HEK293 (cell line): Measurements from ENCODE around the gene ELOVL1.

Experiments used
- BCL11A ChIP-seq: fragments of 450-650 bp; formaldehyde crosslinking; IDR thresholded peaks from 2 replicates; pipeline ENCODE4 v1.5.1; 2016; ENCODE audit warnings: low read depth, missing biosample characterization, missing genetic modification characterization
- GLIS1 ChIP-seq: fragments of 450-650 bp; formaldehyde crosslinking; IDR thresholded peaks from 2 replicates; pipeline ENCODE4 v1.5.1; 2016; ENCODE audit warnings: missing biosample characterization, missing genetic modification characterization
- KLF10 ChIP-seq: fragments of 450-650 bp; IDR thresholded peaks from 2 replicates; pipeline ENCODE4 v1.5.1; 2018; ENCODE audit warnings: missing biosample characterization, mild to moderate bottlenecking, missing genetic modification characterization
- KLF7 ChIP-seq: fragments of 450-650 bp; formaldehyde crosslinking; IDR thresholded peaks from 2 replicates; pipeline ENCODE4 v1.5.1; 2016; ENCODE audit warnings: missing biosample characterization, missing genetic modification characterization, borderline replicate concordance
- KLF8 ChIP-seq: fragments of 450-650 bp; formaldehyde crosslinking; IDR thresholded peaks from 2 replicates; pipeline ENCODE4 v1.5.1; 2016; ENCODE audit warnings: missing biosample characterization, missing genetic modification characterization
- MYNN ChIP-seq: fragments of 450-650 bp; formaldehyde crosslinking; IDR thresholded peaks from 2 replicates; pipeline ENCODE4 v1.5.1; 2016; ENCODE audit warnings: missing biosample characterization, missing genetic modification characterization, borderline replicate concordance
- SALL2 ChIP-seq: fragments of 450-650 bp; formaldehyde crosslinking; IDR thresholded peaks from 2 replicates; pipeline ENCODE4 v1.5.0; 2017; ENCODE audit warnings: missing biosample characterization, mild to moderate bottlenecking, missing genetic modification characterization, borderline replicate concordance
- SCRT1 ChIP-seq: fragments of 450-650 bp; formaldehyde crosslinking; IDR thresholded peaks from 2 replicates; pipeline ENCODE4 v1.5.1; 2016; ENCODE audit warnings: missing biosample characterization, missing genetic modification characterization, borderline replicate concordance
- WT1 ChIP-seq: fragments of 450-650 bp; formaldehyde crosslinking; IDR thresholded peaks from 2 replicates; pipeline ENCODE4 v1.5.1; 2016; ENCODE audit warnings: missing biosample characterization, missing genetic modification characterization
- ZBTB21 ChIP-seq: fragments of 450-650 bp; formaldehyde crosslinking; IDR thresholded peaks from 2 replicates; pipeline ENCODE4 v1.5.1; 2017; ENCODE audit warnings: missing biosample characterization, missing genetic modification characterization
- ZBTB48 ChIP-seq: fragments of 450-650 bp; formaldehyde crosslinking; IDR thresholded peaks from 2 replicates; pipeline ENCODE4 v1.5.1; 2016; ENCODE audit warnings: missing biosample characterization, missing genetic modification characterization
- ZFP37 ChIP-seq: fragments of 450-650 bp; formaldehyde crosslinking; IDR thresholded peaks from 2 replicates; pipeline ENCODE4 v1.5.1; 2016; ENCODE audit warnings: missing biosample characterization, missing genetic modification characterization
- ZIC2 ChIP-seq: fragments of 450-650 bp; formaldehyde crosslinking; IDR thresholded peaks from 2 replicates; pipeline ENCODE4 v1.5.1; 2016; ENCODE audit warnings: missing biosample characterization, missing genetic modification characterization
- ZNF112 ChIP-seq: fragments of 450-650 bp; formaldehyde crosslinking; IDR thresholded peaks from 2 replicates; pipeline ENCODE4 v1.5.0; 2017; ENCODE audit warnings: missing biosample characterization, missing genetic modification characterization
- ZNF114 ChIP-seq: fragments of 450-650 bp; formaldehyde crosslinking; IDR thresholded peaks from 2 replicates; pipeline ENCODE4 v1.5.0; 2017; ENCODE audit warnings: missing biosample characterization, missing genetic modification characterization
- ZNF146 ChIP-seq: fragments of 450-650 bp; formaldehyde crosslinking; IDR thresholded peaks from 2 replicates; pipeline ENCODE4 v1.5.1; 2016; ENCODE audit warnings: missing biosample characterization, missing genetic modification characterization
- ZNF214 ChIP-seq: fragments of 450-650 bp; formaldehyde crosslinking; IDR thresholded peaks from 2 replicates; pipeline ENCODE4 v1.5.1; 2017; ENCODE audit warnings: missing biosample characterization, mild to moderate bottlenecking, missing genetic modification characterization, borderline replicate concordance
- ZNF223 ChIP-seq: fragments of 450-650 bp; formaldehyde crosslinking; IDR thresholded peaks from 2 replicates; pipeline ENCODE4 v1.5.1; 2016; ENCODE audit warnings: missing biosample characterization, missing genetic modification characterization
- ZNF23 ChIP-seq: fragments of 450-650 bp; formaldehyde crosslinking; IDR thresholded peaks from 2 replicates; pipeline ENCODE4 v1.5.1; 2016; ENCODE audit warnings: missing biosample characterization, missing genetic modification characterization, borderline replicate concordance
- ZNF239 ChIP-seq: fragments of 450-650 bp; formaldehyde crosslinking; IDR thresholded peaks from 2 replicates; pipeline ENCODE4 v1.5.1; 2016; ENCODE audit warnings: missing biosample characterization, missing genetic modification characterization
- ZNF292 ChIP-seq: fragments of 450-650 bp; formaldehyde crosslinking; IDR thresholded peaks from 2 replicates; pipeline ENCODE4 v1.5.1; 2016; ENCODE audit warnings: low read depth, missing biosample characterization, missing genetic modification characterization, borderline replicate concordance
- ZNF335 ChIP-seq: fragments of 450-650 bp; formaldehyde crosslinking; conservative IDR thresholded peaks from 2 replicates; pipeline ENCODE4 v1.5.1; 2016; ENCODE audit warnings: missing biosample characterization, missing genetic modification characterization
- ZNF350 ChIP-seq: fragments of 450-650 bp; formaldehyde crosslinking; IDR thresholded peaks from 2 replicates; pipeline ENCODE4 v1.5.0; 2017; ENCODE audit warnings: missing biosample characterization, mild to moderate bottlenecking, missing genetic modification characterization
- ZNF391 ChIP-seq: fragments of 450-650 bp; formaldehyde crosslinking; IDR thresholded peaks from 2 replicates; pipeline ENCODE4 v1.5.1; 2016; ENCODE audit warnings: low read depth, missing biosample characterization, missing genetic modification characterization, borderline replicate concordance
- ZNF423 ChIP-seq: fragments of 450-650 bp; formaldehyde crosslinking; IDR thresholded peaks from 2 replicates; pipeline ENCODE4 v1.5.1; 2016; ENCODE audit warnings: missing biosample characterization, missing genetic modification characterization
- ZNF48 ChIP-seq: fragments of 450-650 bp; formaldehyde crosslinking; IDR thresholded peaks from 2 replicates; pipeline ENCODE4 v1.5.1; 2016; ENCODE audit warnings: missing biosample characterization, missing genetic modification characterization
- ZNF501 ChIP-seq: fragments of 450-650 bp; formaldehyde crosslinking; IDR thresholded peaks from 2 replicates; pipeline ENCODE4 v1.5.1; 2016; ENCODE audit warnings: missing biosample characterization, missing genetic modification characterization
- ZNF571 ChIP-seq: fragments of 450-650 bp; formaldehyde crosslinking; IDR thresholded peaks from 2 replicates; pipeline ENCODE4 v1.5.0; 2017; ENCODE audit warnings: missing biosample characterization, missing genetic modification characterization
- ZNF610 ChIP-seq: fragments of 450-650 bp; formaldehyde crosslinking; IDR thresholded peaks from 2 replicates; pipeline ENCODE4 v1.5.1; 2016; ENCODE audit warnings: missing biosample characterization, missing genetic modification characterization, borderline replicate concordance
- ZNF629 ChIP-seq: fragments of 450-650 bp; formaldehyde crosslinking; IDR thresholded peaks from 2 replicates; pipeline ENCODE4 v1.5.1; 2017; ENCODE audit warnings: missing biosample characterization, missing genetic modification characterization
- ZNF660 ChIP-seq: fragments of 450-650 bp; IDR thresholded peaks from 2 replicates; pipeline ENCODE4 v1.5.1; 2018; ENCODE audit warnings: missing biosample characterization, mild to moderate bottlenecking, missing genetic modification characterization
- ZNF785 ChIP-seq: fragments of 450-650 bp; formaldehyde crosslinking; IDR thresholded peaks from 2 replicates; pipeline ENCODE4 v1.5.1; 2016; ENCODE audit warnings: missing biosample characterization, missing genetic modification characterization
- TF ChIP-seq, protein P1 (sequence below): fragments of 450-650 bp; formaldehyde crosslinking; IDR thresholded peaks from 2 replicates; pipeline ENCODE4 v1.5.1; 2016; ENCODE audit warnings: missing biosample characterization, missing genetic modification characterization
- TF ChIP-seq, protein P2 (sequence below): fragments of 450-650 bp; formaldehyde crosslinking; IDR thresholded peaks from 2 replicates; pipeline ENCODE4 v1.5.1; 2016; ENCODE audit warnings: missing biosample characterization, missing genetic modification characterization
- TF ChIP-seq, protein P3 (sequence below): fragments of 450-650 bp; formaldehyde crosslinking; IDR thresholded peaks from 2 replicates; pipeline ENCODE4 v1.5.1; 2016; ENCODE audit warnings: missing biosample characterization, missing genetic modification characterization

ELOVL1 gene

DNA sequence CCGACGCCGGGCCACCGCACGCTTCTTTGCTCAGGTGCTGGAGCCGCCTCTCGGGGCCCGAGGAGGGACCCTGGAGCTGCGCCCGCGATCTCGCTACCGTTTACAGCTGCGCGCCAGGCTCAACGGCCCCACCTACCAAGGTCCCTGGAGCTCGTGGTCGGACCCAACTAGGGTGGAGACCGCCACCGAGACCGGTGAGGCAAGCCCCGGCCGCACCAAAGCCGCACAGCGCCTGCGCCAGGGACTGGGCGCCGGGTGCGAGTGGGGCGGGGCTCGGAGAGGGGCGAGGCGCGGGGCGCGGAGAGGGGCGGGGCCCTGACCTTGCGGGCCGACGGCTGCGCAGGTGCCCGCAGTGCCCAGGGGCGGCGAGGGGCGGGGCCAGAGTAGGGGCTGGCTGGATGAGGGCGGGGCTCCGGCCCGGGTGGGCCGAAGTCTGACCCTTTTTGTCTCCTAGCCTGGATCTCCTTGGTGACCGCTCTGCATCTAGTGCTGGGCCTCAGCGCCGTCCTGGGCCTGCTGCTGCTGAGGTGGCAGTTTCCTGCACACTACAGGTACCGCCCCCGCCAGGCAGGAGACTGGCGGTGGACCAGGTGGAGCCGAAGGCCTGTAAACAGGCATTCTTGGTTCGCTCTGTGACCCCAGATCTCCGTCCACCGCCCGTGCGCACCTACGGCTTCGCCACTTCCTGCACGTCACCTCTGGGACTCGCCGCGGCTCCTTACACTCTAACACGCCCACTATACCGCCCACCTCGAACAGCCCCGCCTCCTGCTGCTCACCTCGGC lies 18.8 kb downstream of the ELOVL1 start (continued):
- TF ChIP-seq BCL11A (tag by site-specific recombination) = 0 out of 2 replicates have a peak, but pooled peaks have one; percentile 39
- TF ChIP-seq KLF7 (tag by site-specific recombination) = peak; percentile 35; the same call in 1 of the 2 replicates
- no peak for TF ChIP-seq ZNF48 (tag by site-specific recombination)
- TF ChIP-seq, protein P1, sequence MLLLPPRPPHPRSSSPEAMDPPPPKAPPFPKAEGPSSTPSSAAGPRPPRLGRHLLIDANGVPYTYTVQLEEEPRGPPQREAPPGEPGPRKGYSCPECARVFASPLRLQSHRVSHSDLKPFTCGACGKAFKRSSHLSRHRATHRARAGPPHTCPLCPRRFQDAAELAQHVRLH = no peak; the same call in 1 of the 2 replicates
- no peak for TF ChIP-seq ZNF350 (tag by site-specific recombination)
- TF ChIP-seq ZNF785 = no peak
- TF ChIP-seq, protein P2, sequence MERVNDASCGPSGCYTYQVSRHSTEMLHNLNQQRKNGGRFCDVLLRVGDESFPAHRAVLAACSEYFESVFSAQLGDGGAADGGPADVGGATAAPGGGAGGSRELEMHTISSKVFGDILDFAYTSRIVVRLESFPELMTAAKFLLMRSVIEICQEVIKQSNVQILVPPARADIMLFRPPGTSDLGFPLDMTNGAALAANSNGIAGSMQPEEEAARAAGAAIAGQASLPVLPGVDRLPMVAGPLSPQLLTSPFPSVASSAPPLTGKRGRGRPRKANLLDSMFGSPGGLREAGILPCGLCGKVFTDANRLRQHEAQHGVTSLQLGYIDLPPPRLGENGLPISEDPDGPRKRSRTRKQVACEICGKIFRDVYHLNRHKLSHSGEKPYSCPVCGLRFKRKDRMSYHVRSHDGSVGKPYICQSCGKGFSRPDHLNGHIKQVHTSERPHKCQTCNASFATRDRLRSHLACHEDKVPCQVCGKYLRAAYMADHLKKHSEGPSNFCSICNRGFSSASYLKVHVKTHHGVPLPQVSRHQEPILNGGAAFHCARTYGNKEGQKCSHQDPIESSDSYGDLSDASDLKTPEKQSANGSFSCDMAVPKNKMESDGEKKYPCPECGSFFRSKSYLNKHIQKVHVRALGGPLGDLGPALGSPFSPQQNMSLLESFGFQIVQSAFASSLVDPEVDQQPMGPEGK (tag by site-specific recombination) = peak; percentile 56; the same call in 1 of the 2 replicates
- peak; percentile 82 for TF ChIP-seq ZNF629
- TF ChIP-seq ZNF239 (tag by site-specific recombination) = no peak
- TF ChIP-seq ZNF391 (tag by site-specific recombination) = peak; percentile 42; the same call in 1 of the 2 replicates
- peak; percentile 42; the same call in 1 of the 2 replicates for TF ChIP-seq ZNF501 (tag by site-specific recombination)
- TF ChIP-seq WT1 = 0 out of 2 replicates have a peak, but pooled peaks have one; percentile 16
- TF ChIP-seq ZNF214 (tag by site-specific recombination) = no peak
- TF ChIP-seq ZIC2 (tag by site-specific recombination) = 0 out of 2 replicates have a peak, but pooled peaks have one; percentile 21
- no peak for TF ChIP-seq ZNF146 (tag by site-specific recombination)
- peak; percentile 90 for TF ChIP-seq ZBTB48 (tag by site-specific recombination)
- peak; percentile 78; the same call in 1 of the 2 replicates for TF ChIP-seq ZNF223
- TF ChIP-seq ZFP37 (tag by site-specific recombination) = no peak
- peak; percentile 83 for TF ChIP-seq KLF10 (tag by site-specific recombination)
- TF ChIP-seq ZNF423 (tag by site-specific recombination) = peak; percentile 51; the same call in 1 of the 2 replicates
- TF ChIP-seq ZNF610 (tag by site-specific recombination) = 0 out of 2 replicates have a peak, but pooled peaks have one; percentile 21
- no peak for TF ChIP-seq ZNF114 (tag by site-specific recombination)
- no peak for TF ChIP-seq SALL2
- TF ChIP-seq ZNF292 (tag by site-specific recombination) = no peak
- no peak for TF ChIP-seq ZNF112 (tag by site-specific recombination)
- TF ChIP-seq GLIS1 (tag by site-specific recombination) = peak; percentile 24; the same call in 1 of the 2 replicates
- TF ChIP-seq, protein P3, sequence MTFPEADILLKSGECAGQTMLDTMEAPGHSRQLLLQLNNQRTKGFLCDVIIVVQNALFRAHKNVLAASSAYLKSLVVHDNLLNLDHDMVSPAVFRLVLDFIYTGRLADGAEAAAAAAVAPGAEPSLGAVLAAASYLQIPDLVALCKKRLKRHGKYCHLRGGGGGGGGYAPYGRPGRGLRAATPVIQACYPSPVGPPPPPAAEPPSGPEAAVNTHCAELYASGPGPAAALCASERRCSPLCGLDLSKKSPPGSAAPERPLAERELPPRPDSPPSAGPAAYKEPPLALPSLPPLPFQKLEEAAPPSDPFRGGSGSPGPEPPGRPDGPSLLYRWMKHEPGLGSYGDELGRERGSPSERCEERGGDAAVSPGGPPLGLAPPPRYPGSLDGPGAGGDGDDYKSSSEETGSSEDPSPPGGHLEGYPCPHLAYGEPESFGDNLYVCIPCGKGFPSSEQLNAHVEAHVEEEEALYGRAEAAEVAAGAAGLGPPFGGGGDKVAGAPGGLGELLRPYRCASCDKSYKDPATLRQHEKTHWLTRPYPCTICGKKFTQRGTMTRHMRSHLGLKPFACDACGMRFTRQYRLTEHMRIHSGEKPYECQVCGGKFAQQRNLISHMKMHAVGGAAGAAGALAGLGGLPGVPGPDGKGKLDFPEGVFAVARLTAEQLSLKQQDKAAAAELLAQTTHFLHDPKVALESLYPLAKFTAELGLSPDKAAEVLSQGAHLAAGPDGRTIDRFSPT (tag by site-specific recombination) = peak; percentile 77; the same call in 1 of the 2 replicates
- no peak for TF ChIP-seq ZNF571 (tag by site-specific recombination)
- 0 out of 2 replicates have a peak, but pooled peaks have one; percentile 57 for TF ChIP-seq ZNF660 (tag by site-specific recombination)
- TF ChIP-seq SCRT1 (tag by site-specific recombination) = no peak; the same call in 1 of the 2 replicates
- peak; percentile 79 for TF ChIP-seq ZNF335
- no peak for TF ChIP-seq ZNF23
- TF ChIP-seq ZBTB21 (tag by site-specific recombination) = peak; percentile 60; the same call in 1 of the 2 replicates
- peak; percentile 79 for TF ChIP-seq KLF8 (tag by site-specific recombination)
- TF ChIP-seq MYNN = 0 out of 2 replicates have a peak, but pooled peaks have one; percentile 15
